ENCODE measurements around the gene WNT5B. TPM values are rescaled to one million over a fixed set of nuclear protein-coding genes. Genes with fewer than 3 reads are reported as not detected.

Gene WNT5B
- total RNA-seq, 4 donors from 2014 or later, result 5.6 to 30.9 (median 12.7) TPM

- intact Hi-C loops (cut with DNase I), result no loop called here
- Histone ChIP-seq H3K36me3 (no peaks in the 10 kb centered on the region), H3K4me3 (no peak overlapping the region), H3K27ac (peak overlapping the region in 2 of 4 donors; percentile 97 to 98), H3K4me1 (peaks cover 27 to 90% (median 36%) of the 10 kb centered on the region in 3 donors), H3K27me3 (no peaks in the 10 kb centered on the region), H3K9me3 (no peaks in the 10 kb centered on the region)
- WGBS, 2 donors, result 20 to 27% methylated on average over 1 of the region's 1 CpG
- DNase-seq, result no peak
- TF ChIP-seq POLR2A (IDR thresholded peaks at IDR 0.05), result no peak
- TF ChIP-seq CTCF (IDR thresholded peaks at IDR 0.05), result no peak
Measured at GRCh38 chr12:1657688-1658087, 28.7 kb downstream of the WNT5B start.

GRCh38 chr12:1660304-1661187 lies 31.5 kb downstream of the WNT5B start:
- Histone ChIP-seq H3K4me1 (peaks cover 19 to 71% (median 33%) of the 10 kb centered on the region in 3 donors), H3K9me3 (no peaks in the 10 kb centered on the region), H3K4me3 (peak overlapping the region in 3 of 4 donors; percentile 25 to 38 (median 33)), H3K36me3 (no peaks in the 10 kb centered on the region), H3K27me3 (no peaks in the 10 kb centered on the region), H3K27ac (peak overlapping the region; percentile 87 to 98 (median 94))
- no peak for DNase-seq
- 34 to 37% methylated on average over 15 to 16 of the region's 20 CpGs for whole genome bisulfite sequencing, 2 donors
- intact Hi-C loops (cut with DNase I), result no loop called here
- peak in 1 of 4 donors; percentile 15 for TF ChIP-seq POLR2A (IDR thresholded peaks at IDR 0.05)
- TF ChIP-seq CTCF (IDR thresholded peaks at IDR 0.05), result no peak

GRCh38 chr12:1661553-1662335 lies 32.7 kb downstream of the WNT5B start:
- Histone ChIP-seq H3K36me3 (no peaks in the 10 kb centered on the region), H3K4me1 (peaks cover 19 to 66% (median 32%) of the 10 kb centered on the region in 3 donors), H3K9me3 (no peaks in the 10 kb centered on the region), H3K27me3 (no peaks in the 10 kb centered on the region), H3K27ac (peak overlapping the region; percentile 96 to 99 (median 98)), H3K4me3 (peak overlapping the region; percentile 30 to 69 (median 56))
- peak; percentile 62 for DNase-seq
- TF ChIP-seq CTCF (IDR thresholded peaks at IDR 0.05), result no peak
- TF ChIP-seq POLR2A (IDR thresholded peaks at IDR 0.05), result peak in 2 of 4 donors; percentile 22 to 61
- WGBS, 2 donors, result 2 to 3% methylated on average over 20 to 41 of the region's 69 CpGs
- intact Hi-C loops (cut with DNase I), result no loop called here

- Histone ChIP-seq H3K4me1 (peaks cover 15 to 61% (median 24%) of the 10 kb centered on the region in 3 donors), H3K27ac (peak overlapping the region; percentile 48 to 91 (median 84)), H3K27me3 (no peaks in the 10 kb centered on the region), H3K4me3 (peak overlapping the region in 3 of 4 donors; percentile 41 to 57 (median 42)), H3K36me3 (no peaks in the 10 kb centered on the region), H3K9me3 (no peaks in the 10 kb centered on the region)
- WGBS, 2 donors, result 36 to 41% methylated on average over 10 of the region's 46 CpGs
- no peak for DNase-seq
- TF ChIP-seq POLR2A (IDR thresholded peaks at IDR 0.05) (no peak), CTCF (IDR thresholded peaks at IDR 0.05) (peak in 5 of 6 experiments; percentile 31 to 67 (median 45))
- intact Hi-C loops (cut with DNase I), result no loop called here
Measured at GRCh38 chr12:1662761-1663439, 33.9 kb downstream of the WNT5B start.

Data from esophagus squamous epithelium (tissue), 5 donors.